Astrocyte of the spinal cord (primary cell): ENCODE results near the gene UBE2O.

Experiments
- DNase-seq: peaks from one replicate; pipeline ENCODE4 v3.0.0; 2011; ENCODE audit warnings: low read depth, low spot score
- H3K4me3 ChIP-seq: 2 replicates; pipeline ENCODE4 v1.5.1; 2011; ENCODE audit warnings: low read depth, mild to moderate bottlenecking, low read length, moderate library complexity
- CTCF ChIP-seq: IDR thresholded peaks from 2 replicates; pipeline ENCODE4 v1.5.1; 2012; ENCODE audit warnings: low read depth, mild to moderate bottlenecking, low read length, inconsistent platforms
- in situ Hi-C: cut with HindIII; loops from 2 replicates; pipeline ENCODE4 v1.10.0; 2017; ENCODE audit warnings: low sequenced_read_pairs

UBE2O gene

GRCh38 chr17:76498876-76499251 lies 45.9 kb upstream of the UBE2O start:
- in situ Hi-C loops: no loop called here
- peak overlapping the region; percentile 75 for H3K4me3 ChIP-seq
- no peak for TF ChIP-seq CTCF

GRCh38 chr17:76497979-76498875 lies 45.3 kb upstream of the UBE2O start:
- no peak for TF ChIP-seq CTCF

More at GRCh38 chr17:76498876-76499251, 45.9 kb upstream of the UBE2O start:
- no peak for DNase-seq

GRCh38 chr17:76497699-76497978 lies 44.7 kb upstream of the UBE2O start:
- in situ Hi-C loops: no loop called here
- H3K4me3 ChIP-seq: no peak overlapping the region
- DNase-seq: no peak
- no peak for TF ChIP-seq CTCF

More at GRCh38 chr17:76497979-76498875, 45.3 kb upstream of the UBE2O start:
- in situ Hi-C loops: no loop called here
- DNase-seq: peak; percentile 82
- no peak overlapping the region for H3K4me3 ChIP-seq

GRCh38 chr17:76496464-76496863 lies 43.5 kb upstream of the UBE2O start:
- no peak for TF ChIP-seq CTCF
- in situ Hi-C loops: no loop called here
- no peak overlapping the region for H3K4me3 ChIP-seq
- no peak for DNase-seq

GRCh38 chr17:76495663-76496400 lies 42.9 kb upstream of the UBE2O start:
- DNase-seq: no peak
- TF ChIP-seq CTCF: no peak
- in situ Hi-C loops: no loop called here

GRCh38 chr17:76493505-76494167 lies 40.7 kb upstream of the UBE2O start:
- no peak overlapping the region for H3K4me3 ChIP-seq
- in situ Hi-C loops: no loop called here
- DNase-seq: no peak
- no peak for TF ChIP-seq CTCF

More at GRCh38 chr17:76495663-76496400, 42.9 kb upstream of the UBE2O start:
- no peak overlapping the region for H3K4me3 ChIP-seq
